ENCODE results near the gene TOR2A. TPM values are rescaled to one million over a fixed set of nuclear protein-coding genes. Genes with fewer than 3 reads are reported as not detected.

The TOR2A gene
- total and polyA plus RNA-seq, 2 donors from 2014 or later: 12.7 to 14.5 TPM

- FAIRE-seq (no peak), DNase-seq (no peak)
- intact Hi-C loops (cut with DNase I): loop anchor here (10.0 kb wide), 1 partner anchor 132 kb away; no protein-coding TSS in a partner anchor
- Histone ChIP-seq H3K4me3 (ENCODE audit: low read length in 3 of 3) (no peak overlapping the region), H3K36me3 (ENCODE audit: control insufficient read depth in 2 of 3, insufficient read depth in 3 of 3, low read length in 3 of 3) (no peaks in the 10 kb centered on the region), H3K4me1 (ENCODE audit: control insufficient read depth in 2 of 3, insufficient read depth in 2 of 3, low read depth in 1 of 3, low read length in 3 of 3) (peaks cover 0 to 3% (median 0%) of the 10 kb centered on the region in 3 donors), H3K27ac (ENCODE audit: low read depth in 2 of 2, low read length in 2 of 2) (no peak overlapping the region), H3K27me3 (ENCODE audit: control insufficient read depth, insufficient read depth, low read length) (no peaks in the 10 kb centered on the region), H3K9ac (ENCODE audit: low read length in 3 of 3) (no peak overlapping the region), H3K9me3 (ENCODE audit: control insufficient read depth in 2 of 3, insufficient read depth in 1 of 3, low read length in 3 of 3) (no peaks in the 10 kb centered on the region)
- TF ChIP-seq CTCF (IDR thresholded peaks at IDR 0.05; ENCODE audit: borderline replicate concordance, extremely low read depth, insufficient read depth): no peak
Observed at GRCh38 chr9:127726871-127727270, 8.2 kb downstream of the TOR2A start.

- intact Hi-C loops (cut with DNase I): loop anchor here (10.0 kb wide), 1 partner anchor 129 kb away; no protein-coding TSS in a partner anchor
- peak in 2 of 5 donors; percentile 62 to 72 for DNase-seq
- no peaks in the 10 kb centered on the region for H3K9me3 ChIP-seq (ENCODE audit: control insufficient read depth in 2 of 3, insufficient read depth in 1 of 3, low read length in 3 of 3)
- no peak overlapping the region for H3K27ac ChIP-seq (ENCODE audit: low read depth in 2 of 2, low read length in 2 of 2)
- no peak overlapping the region for H3K4me3 ChIP-seq (ENCODE audit: low read length in 3 of 3)
- H3K36me3 ChIP-seq (ENCODE audit: control insufficient read depth in 2 of 3, insufficient read depth in 3 of 3, low read length in 3 of 3): no peaks in the 10 kb centered on the region
- no peak for TF ChIP-seq CTCF (IDR thresholded peaks at IDR 0.05; ENCODE audit: borderline replicate concordance, extremely low read depth, insufficient read depth)
- FAIRE-seq: no peak
- no peaks in the 10 kb centered on the region for H3K27me3 ChIP-seq (ENCODE audit: control insufficient read depth, insufficient read depth, low read length)
- no peak overlapping the region for H3K9ac ChIP-seq (ENCODE audit: low read length in 3 of 3)
- H3K4me1 ChIP-seq (ENCODE audit: control insufficient read depth in 2 of 3, insufficient read depth in 2 of 3, low read depth in 1 of 3, low read length in 3 of 3): peaks cover 0 to 3% (median 0%) of the 10 kb centered on the region in 3 donors
Observed at GRCh38 chr9:127724012-127724411, 11.1 kb downstream of the TOR2A start.

- no peaks in the 10 kb centered on the region for H3K27me3 ChIP-seq (ENCODE audit: control insufficient read depth, insufficient read depth, low read length)
- H3K27ac ChIP-seq (ENCODE audit: low read depth in 2 of 2, low read length in 2 of 2): no peak overlapping the region
- no peaks in the 10 kb centered on the region for H3K36me3 ChIP-seq (ENCODE audit: control insufficient read depth in 2 of 3, insufficient read depth in 3 of 3, low read length in 3 of 3)
- FAIRE-seq (no peak), DNase-seq (peak in 1 of 5 donors; percentile 37)
- peaks cover 0 to 3% (median 0%) of the 10 kb centered on the region in 3 donors for H3K4me1 ChIP-seq (ENCODE audit: control insufficient read depth in 2 of 3, insufficient read depth in 2 of 3, low read depth in 1 of 3, low read length in 3 of 3)
- TF ChIP-seq CTCF (IDR thresholded peaks at IDR 0.05; ENCODE audit: borderline replicate concordance, extremely low read depth, insufficient read depth): no peak
- H3K9ac ChIP-seq (ENCODE audit: low read length in 3 of 3): no peak overlapping the region
- intact Hi-C loops (cut with DNase I): loop anchor here (10.0 kb wide), 1 partner anchor 129 kb away; no protein-coding TSS in a partner anchor
- H3K9me3 ChIP-seq (ENCODE audit: control insufficient read depth in 2 of 3, insufficient read depth in 1 of 3, low read length in 3 of 3): no peaks in the 10 kb centered on the region
- H3K4me3 ChIP-seq (ENCODE audit: low read length in 3 of 3): no peak overlapping the region
Observed at GRCh38 chr9:127723444-127723843, 11.7 kb downstream of the TOR2A start.

- intact Hi-C loops (cut with DNase I): loop anchor here (10.0 kb wide), 1 partner anchor 128 kb away; no protein-coding TSS in a partner anchor
- Histone ChIP-seq H3K9me3 (ENCODE audit: control insufficient read depth in 2 of 3, insufficient read depth in 1 of 3, low read length in 3 of 3) (no peaks in the 10 kb centered on the region), H3K9ac (ENCODE audit: low read length in 3 of 3) (no peak overlapping the region), H3K36me3 (ENCODE audit: control insufficient read depth in 2 of 3, insufficient read depth in 3 of 3, low read length in 3 of 3) (no peaks in the 10 kb centered on the region), H3K4me1 (ENCODE audit: control insufficient read depth in 2 of 3, insufficient read depth in 2 of 3, low read depth in 1 of 3, low read length in 3 of 3) (peaks cover 0 to 3% (median 0%) of the 10 kb centered on the region in 3 donors), H3K27me3 (ENCODE audit: control insufficient read depth, insufficient read depth, low read length) (no peaks in the 10 kb centered on the region), H3K27ac (ENCODE audit: low read depth in 2 of 2, low read length in 2 of 2) (no peak overlapping the region), H3K4me3 (ENCODE audit: low read length in 3 of 3) (no peak overlapping the region)
- TF ChIP-seq CTCF (IDR thresholded peaks at IDR 0.05; ENCODE audit: borderline replicate concordance, extremely low read depth, insufficient read depth): no peak
- no peak for FAIRE-seq
- peak in 2 of 5 donors; percentile 44 to 64 for DNase-seq
Observed at GRCh38 chr9:127723013-127723412, 12.1 kb downstream of the TOR2A start.
